HEK293T (cell line): ENCODE data around the gene DRAP1.
"Not testable (repeated sequence)": the region's sequence is repeated elsewhere in the genome, so short reads cannot be mapped to it uniquely, and the experiment has no call there.

Source experiments
- CTCF ChIA-PET: fragments of 350-600 bp; formaldehyde crosslinking; extraction: SDS; loops from one replicate; lab custom pipeline; 2021; ENCODE audit warnings: antibody characterized with exemption, inconsistent platforms; lab: Yijun Ruan, JAX
- POLR2A ChIA-PET: fragments of 350-600 bp; formaldehyde crosslinking; extraction: SDS; loops from one replicate; lab custom pipeline; 2020; ENCODE audit warnings: antibody characterized with exemption, inconsistent platforms; lab: Yijun Ruan, JAX
- DNase-seq: peaks from one replicate; pipeline ENCODE4 v3.0.0; 2012; ENCODE audit warnings: mixed read lengths; ENCODE audit errors: extremely low spot score
- ARNT ChIP-seq: fragments of 450-650 bp; IDR thresholded peaks from 2 replicates; pipeline ENCODE4 v1.6.1; 2017; ENCODE audit warnings: mild to moderate bottlenecking
- BHLHE40 ChIP-seq: fragments of 450-650 bp; IDR thresholded peaks from 2 replicates; pipeline ENCODE4 v1.6.1; 2016; ENCODE audit warnings: mild to moderate bottlenecking, moderate library complexity, borderline replicate concordance
- CTBP1 ChIP-seq: fragments of 450-650 bp; IDR thresholded peaks from 2 replicates; pipeline ENCODE4 v1.6.1; 2016; ENCODE audit warnings: borderline replicate concordance
- ELF4 ChIP-seq: fragments of 450-650 bp; IDR thresholded peaks from 2 replicates; pipeline ENCODE4 v1.6.1; 2017; ENCODE audit warnings: antibody characterized with exemption
- FOXA1 ChIP-seq: fragments of 450-650 bp; IDR thresholded peaks from 2 replicates; pipeline ENCODE4 v1.6.1; 2016; ENCODE audit warnings: mild to moderate bottlenecking
- FOXK2 ChIP-seq: fragments of 450-650 bp; IDR thresholded peaks from 2 replicates; pipeline ENCODE4 v1.6.1; 2016; ENCODE audit warnings: mild to moderate bottlenecking
- FOXM1 ChIP-seq: fragments of 450-650 bp; IDR thresholded peaks from 2 replicates; pipeline ENCODE4 v1.6.1; 2017; ENCODE audit warnings: mild to moderate bottlenecking, borderline replicate concordance
- HDGF ChIP-seq: fragments of 450-650 bp; IDR thresholded peaks from 2 replicates; pipeline ENCODE4 v1.6.1; 2017; ENCODE audit warnings: antibody characterized with exemption, borderline replicate concordance
- L3MBTL2 ChIP-seq: fragments of 450-650 bp; conservative IDR thresholded peaks from 2 replicates; pipeline ENCODE4 v1.6.1; 2016; ENCODE audit warnings: mild to moderate bottlenecking
- LEF1 ChIP-seq: fragments of 450-650 bp; IDR thresholded peaks from 2 replicates; pipeline ENCODE4 v1.6.1; 2017; ENCODE audit warnings: mild to moderate bottlenecking, borderline replicate concordance
- NFRKB ChIP-seq: fragments of 450-650 bp; IDR thresholded peaks from 2 replicates; pipeline ENCODE4 v1.6.1; 2016; ENCODE audit warnings: mild to moderate bottlenecking, moderate library complexity
- SP1 ChIP-seq: fragments of 450-650 bp; IDR thresholded peaks from 2 replicates; pipeline ENCODE4 v1.6.1; 2017
- SUZ12 ChIP-seq: fragments of 450-650 bp; IDR thresholded peaks from 2 replicates; pipeline ENCODE4 v1.6.1; 2016; ENCODE audit warnings: mild to moderate bottlenecking
- TARDBP ChIP-seq: fragments of 450-650 bp; IDR thresholded peaks from 2 replicates; pipeline ENCODE4 v1.6.1; 2016
- ZNF384 ChIP-seq: fragments of 450-650 bp; IDR thresholded peaks from 2 replicates; pipeline ENCODE4 v1.6.1; 2016
- TF ChIP-seq, protein P1 (sequence below): fragments of 450-650 bp; IDR thresholded peaks from 2 replicates; pipeline ENCODE4 v1.6.1; 2016

Gene DRAP1

GRCh38 chr11:65891219-65892136, 27.7 kb upstream of the DRAP1 start:
- no peak for DNase-seq
- TF ChIP-seq FOXM1 (no peak), ELF4 (no peak), LEF1 (no peak), FOXA1 (no peak), CTBP1 (no peak), HDGF (no peak), BHLHE40 (no peak), FOXK2 (no peak), TARDBP (no peak), SUZ12 (no peak), ZNF384 (no peak), ARNT (no peak)
- TF ChIP-seq, protein P1, sequence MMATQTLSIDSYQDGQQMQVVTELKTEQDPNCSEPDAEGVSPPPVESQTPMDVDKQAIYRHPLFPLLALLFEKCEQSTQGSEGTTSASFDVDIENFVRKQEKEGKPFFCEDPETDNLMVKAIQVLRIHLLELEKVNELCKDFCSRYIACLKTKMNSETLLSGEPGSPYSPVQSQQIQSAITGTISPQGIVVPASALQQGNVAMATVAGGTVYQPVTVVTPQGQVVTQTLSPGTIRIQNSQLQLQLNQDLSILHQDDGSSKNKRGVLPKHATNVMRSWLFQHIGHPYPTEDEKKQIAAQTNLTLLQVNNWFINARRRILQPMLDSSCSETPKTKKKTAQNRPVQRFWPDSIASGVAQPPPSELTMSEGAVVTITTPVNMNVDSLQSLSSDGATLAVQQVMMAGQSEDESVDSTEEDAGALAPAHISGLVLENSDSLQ: no peak
- CTCF ChIA-PET: interaction anchor here (0.7 to 5.4 kb wide), 10 partner anchors 9 to 180 kb away, joined by 3 to 59 read pairs (median 4); partner anchors contain the start of genes FOSL1, KAT5 and MUS81
- POLR2A ChIA-PET: interaction anchor here (0.6 to 12.4 kb wide), 25 partner anchors 9 to 276 kb away, joined by 3 to 289 read pairs (median 5); partner anchors contain the start of genes AP5B1, CFL1, EFEMP2 and FOSL1

DNA sequence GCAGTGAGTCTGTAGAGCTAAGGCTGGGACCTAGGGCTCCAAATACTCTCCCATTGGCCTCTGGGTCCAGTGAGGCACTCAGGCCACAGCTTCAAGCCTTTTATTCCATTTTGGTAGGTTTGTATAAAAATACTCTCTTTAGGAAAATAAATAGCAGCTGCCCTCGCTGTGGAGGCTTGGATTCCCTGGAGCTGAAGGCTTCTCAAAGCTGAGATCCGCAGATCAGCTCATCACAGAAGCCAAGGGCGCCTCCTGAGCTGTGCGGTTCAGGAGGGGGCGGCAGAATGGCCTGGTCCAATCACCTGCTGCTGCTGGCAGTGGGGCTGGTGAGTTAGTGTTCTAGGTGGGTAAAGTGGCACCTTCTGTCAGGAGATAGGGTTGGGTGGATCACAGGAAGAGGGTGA, 27.1 kb upstream of the DRAP1 start:
- POLR2A ChIA-PET: interaction anchor here (1.0 to 12.4 kb wide), 9 partner anchors 9 to 180 kb away, joined by 3 to 289 read pairs (median 35); partner anchors contain the start of genes CFL1, EFEMP2, FOSL1 and KAT5
- DNase-seq: not testable (repeated sequence)
- CTCF ChIA-PET: interaction anchor here (0.9 to 5.4 kb wide), 3 partner anchors 8 to 107 kb away, joined by 3 to 36 read pairs (median 3); partner anchors contain the start of gene FOSL1

GRCh38 chr11:65892661-65893317, 26.4 kb upstream of the DRAP1 start:
- DNase-seq: no peak
- ChIA-PET CTCF (interaction anchor here (1.1 to 5.4 kb wide), 2 partner anchors 7 to 45 kb away, joined by 3 to 36 read pairs; partner anchors contain the start of gene FOSL1), POLR2A (interaction anchor here (1.2 to 12.4 kb wide), 5 partner anchors 8 to 29 kb away, joined by 3 to 289 read pairs (median 35); partner anchors contain the start of genes CFL1, EFEMP2, FOSL1 and MUS81)
- no peak for TF ChIP-seq TARDBP
- no peak for TF ChIP-seq HDGF
- no peak for TF ChIP-seq SUZ12
- TF ChIP-seq SP1: no peak
- TF ChIP-seq FOXA1: no peak
- TF ChIP-seq BHLHE40: no peak

GRCh38 chr11:65894034-65894591, 25.1 kb upstream of the DRAP1 start:
- CTCF ChIA-PET: no interaction called here
- POLR2A ChIA-PET: interaction anchor here (1.1 to 12.4 kb wide), 4 partner anchors 18 to 30 kb away, joined by 3 to 289 read pairs (median 4); partner anchors contain the start of genes CFL1, EFEMP2 and MUS81
- DNase-seq: no peak

DNA sequence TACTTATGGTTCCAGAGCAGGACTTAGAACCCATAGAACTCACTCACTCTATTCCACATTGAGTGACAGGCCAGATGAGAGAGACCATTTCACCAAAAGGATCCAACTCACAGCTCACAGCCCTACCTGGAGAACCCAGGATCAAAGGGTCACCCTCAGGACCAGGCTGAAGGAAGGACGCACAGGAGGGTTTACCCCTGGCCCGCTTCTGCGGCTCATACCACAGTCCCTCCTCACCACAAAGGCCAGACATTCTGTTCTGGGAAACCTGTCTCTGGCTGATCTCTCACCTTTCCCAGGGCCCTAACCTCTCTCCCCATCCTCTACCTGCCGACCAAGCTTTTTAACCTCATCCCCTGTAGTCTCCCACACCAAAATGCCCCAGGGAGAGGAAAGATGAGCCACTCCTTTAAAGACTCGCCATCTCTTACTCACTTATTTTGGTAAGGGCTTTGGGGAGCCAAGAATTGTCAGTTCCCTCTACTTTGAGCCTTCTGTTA, 23.7 kb upstream of the DRAP1 start:
- no peak for DNase-seq
- ChIA-PET POLR2A (interaction anchor here (1.2 to 2.0 kb wide), 2 partner anchors 36 to 175 kb away, joined by 3 to 6 read pairs; partner anchors contain the start of gene RNASEH2C), CTCF (interaction anchor here (1.4 kb wide), 1 partner anchor 11 kb away, joined by 3 read pairs; no protein-coding TSS in a partner anchor)
- no peak for TF ChIP-seq SUZ12
- no peak for TF ChIP-seq HDGF
- TF ChIP-seq, protein P1: peak; percentile 55; the same call in 1 of the 2 replicates

More at GRCh38 chr11:65894034-65894591, 25.1 kb upstream of the DRAP1 start:
- no peak for TF ChIP-seq NFRKB
- no peak for TF ChIP-seq ELF4
- TF ChIP-seq ZNF384: no peak
- no peak for TF ChIP-seq FOXK2
- TF ChIP-seq TARDBP: no peak
- TF ChIP-seq SP1: no peak
- TF ChIP-seq CTBP1: no peak
- no peak for TF ChIP-seq LEF1
- TF ChIP-seq HDGF: no peak
- TF ChIP-seq ARNT: no peak
- TF ChIP-seq, protein P1: no peak
- no peak for TF ChIP-seq FOXM1
- no peak for TF ChIP-seq L3MBTL2
- TF ChIP-seq SUZ12: no peak
- no peak for TF ChIP-seq BHLHE40
- TF ChIP-seq FOXA1: no peak
